Activated CD8-positive, alpha-beta memory T cell treated with anti-CD3 and anti-CD28 coated beads for 1 hour (primary cell): ENCODE data around the gene MDP1.

Experiments
- DNase-seq, 2 donors: peaks; one replicate each; pipeline ENCODE4 v3.0.0-alpha.2; 2020; ENCODE audit warnings: low read depth in 1 of 2; ENCODE audit errors: extremely low read depth in 1 of 2

The MDP1 gene

GRCh38 chr14:24182110-24182882, 33.6 kb downstream of the MDP1 start:
- no peak for DNase-seq

DNA sequence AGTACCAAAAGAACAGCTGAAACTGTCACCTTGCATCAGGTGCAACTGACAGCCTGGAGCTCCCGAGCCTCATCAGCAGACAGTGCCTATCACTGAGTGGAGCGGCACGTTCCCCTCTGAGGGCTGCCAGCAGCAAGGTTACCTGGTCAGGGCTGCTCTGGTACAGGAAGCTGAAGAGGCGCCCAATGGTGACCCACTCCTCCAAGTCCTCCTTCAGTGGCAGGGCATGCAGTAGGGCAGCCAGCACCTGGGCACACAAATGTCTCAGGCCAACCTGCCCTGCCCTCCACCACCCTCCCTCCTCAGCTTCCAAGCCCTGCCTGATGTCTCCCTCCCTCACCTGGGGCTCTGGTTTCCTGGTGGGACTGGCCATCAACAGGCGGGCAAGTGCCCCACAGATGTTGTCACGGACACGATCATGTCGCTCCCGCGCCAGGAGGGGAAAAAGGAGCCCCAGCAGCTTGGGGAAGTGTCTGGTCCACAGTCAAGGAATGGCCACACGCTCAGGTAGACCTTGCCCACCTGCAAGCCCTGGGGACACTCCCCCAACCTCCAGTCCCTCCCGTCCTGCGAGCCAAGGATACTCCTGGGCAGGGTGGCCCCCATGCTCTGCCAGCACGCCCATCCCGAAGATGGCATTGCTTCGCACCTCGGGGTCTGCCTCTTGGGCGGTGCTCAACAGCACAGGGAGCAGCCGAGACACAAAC, 34.3 kb downstream of the MDP1 start:
- no peak for DNase-seq

GRCh38 chr14:24179961-24180796, 35.7 kb downstream of the MDP1 start:
- no peak for DNase-seq

- DNase-seq: no peak
Measured at GRCh38 chr14:24179294-24179960, 36.4 kb downstream of the MDP1 start.

DNA sequence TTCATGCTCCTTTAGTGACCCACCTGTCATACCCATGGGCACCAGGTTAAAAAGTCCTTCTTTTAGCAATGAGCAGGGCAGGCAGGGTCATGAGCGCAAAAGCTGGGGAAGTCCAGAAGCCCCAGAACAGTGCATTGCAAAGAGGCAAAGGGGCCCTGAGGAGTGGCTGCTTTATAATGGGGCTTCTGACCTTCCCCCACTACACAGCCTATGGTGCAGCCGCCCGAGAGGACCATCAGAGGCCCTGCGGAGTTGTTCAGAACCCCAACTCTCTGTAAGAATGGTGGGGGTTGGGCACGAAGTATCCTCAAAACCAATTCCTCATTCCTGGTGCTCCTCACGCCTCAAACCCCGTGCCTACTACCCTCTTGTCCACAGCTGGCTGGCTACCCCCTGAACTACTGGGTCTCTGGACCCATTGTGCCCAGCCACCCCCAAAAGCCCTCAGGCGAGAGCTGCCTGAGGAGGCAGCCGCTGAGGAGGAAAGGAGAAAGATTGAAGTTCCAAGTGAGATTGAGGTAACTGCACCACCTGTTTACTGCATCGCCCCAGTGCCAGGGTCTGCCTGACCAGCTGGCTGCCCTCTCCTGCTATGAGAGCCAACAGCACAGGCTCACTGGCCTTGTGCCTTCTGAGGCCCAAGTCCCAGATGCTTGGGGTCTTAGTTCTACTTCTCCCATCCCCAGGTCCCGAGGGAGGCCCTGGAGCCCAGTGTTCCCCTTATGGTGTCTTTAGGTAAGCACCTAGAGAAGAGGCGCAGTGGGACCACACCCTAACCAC, 37.3 kb downstream of the MDP1 start:
- DNase-seq: no peak

DNA sequence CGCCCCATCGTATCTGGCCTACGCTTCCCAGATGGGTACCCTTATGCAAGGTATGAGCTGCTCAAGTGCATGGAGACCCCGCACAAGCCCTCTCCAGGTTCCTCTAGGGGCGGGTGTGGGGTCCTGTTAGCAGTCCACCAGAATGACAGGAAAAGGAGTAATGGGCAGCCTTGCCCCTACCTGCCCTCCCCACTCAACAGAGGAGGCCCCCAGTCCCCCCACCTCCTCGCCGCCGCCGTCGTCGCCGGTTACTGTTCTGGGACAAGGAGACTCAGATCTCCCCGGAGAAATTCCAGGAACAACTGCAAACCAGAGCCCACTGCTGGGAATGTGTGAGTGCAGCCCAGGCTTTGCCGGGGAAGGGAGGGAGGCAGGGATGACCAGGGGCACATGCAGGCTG, 38.0 kb downstream of the MDP1 start:
- DNase-seq: no peak

GRCh38 chr14:24177041-24177825, 38.6 kb downstream of the MDP1 start:
- no peak for DNase-seq

GRCh38 chr14:24176599-24176998, 39.3 kb downstream of the MDP1 start:
- no peak for DNase-seq

GRCh38 chr14:24172871-24173281, 43.0 kb downstream of the MDP1 start:
- DNase-seq: no peak

- no peak for DNase-seq
Measured at GRCh38 chr14:24172261-24172860, 43.5 kb downstream of the MDP1 start.

DNA sequence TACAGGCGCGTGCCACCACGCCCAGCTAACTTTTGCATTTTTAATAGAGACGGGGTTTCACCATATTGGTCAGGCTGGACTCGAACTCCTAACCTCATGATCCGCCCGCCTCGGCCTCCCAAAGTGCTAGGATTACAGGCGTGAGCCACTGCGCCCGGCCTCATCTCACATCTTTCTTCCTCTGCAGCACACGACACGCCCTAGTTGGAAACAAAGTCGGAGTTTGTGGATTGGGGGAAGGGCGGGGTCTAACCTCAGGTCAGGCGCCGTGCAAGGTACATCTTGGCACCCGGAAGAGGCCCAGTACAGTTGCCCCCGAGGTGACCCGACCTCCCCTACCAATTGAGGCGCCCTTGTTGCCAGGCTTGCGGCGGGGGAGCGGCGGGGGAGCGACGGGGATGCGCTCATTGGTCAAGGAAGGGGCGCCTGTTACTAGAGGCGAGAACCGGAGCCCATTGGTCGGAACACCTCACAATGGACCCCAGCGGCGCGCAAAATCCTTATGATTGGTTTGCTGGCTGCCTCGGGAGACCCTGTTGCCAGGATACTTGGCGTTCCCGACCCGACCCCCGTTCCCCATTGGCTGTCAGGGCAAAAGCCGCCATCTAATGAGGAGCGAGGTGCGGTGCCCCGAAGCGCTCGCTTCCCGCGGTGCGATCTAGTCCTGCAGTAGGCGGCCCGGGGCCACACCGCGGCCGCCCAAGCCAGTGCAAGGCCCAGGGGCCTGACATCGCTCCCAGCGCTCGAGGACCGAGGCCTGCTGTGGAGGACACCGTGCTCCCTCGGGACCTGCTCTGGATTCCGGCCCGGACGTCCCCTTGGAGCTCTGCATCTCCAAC, 44.2 kb downstream of the MDP1 start, which contains the start of gene REC8:
TSS of gene REC8 (plus strand) at position 659 of the 839 bp plus-strand sequence. CDS start 473 bp downstream, outside the sequence.
- DNase-seq: peak; percentile 56 to 63

DNA sequence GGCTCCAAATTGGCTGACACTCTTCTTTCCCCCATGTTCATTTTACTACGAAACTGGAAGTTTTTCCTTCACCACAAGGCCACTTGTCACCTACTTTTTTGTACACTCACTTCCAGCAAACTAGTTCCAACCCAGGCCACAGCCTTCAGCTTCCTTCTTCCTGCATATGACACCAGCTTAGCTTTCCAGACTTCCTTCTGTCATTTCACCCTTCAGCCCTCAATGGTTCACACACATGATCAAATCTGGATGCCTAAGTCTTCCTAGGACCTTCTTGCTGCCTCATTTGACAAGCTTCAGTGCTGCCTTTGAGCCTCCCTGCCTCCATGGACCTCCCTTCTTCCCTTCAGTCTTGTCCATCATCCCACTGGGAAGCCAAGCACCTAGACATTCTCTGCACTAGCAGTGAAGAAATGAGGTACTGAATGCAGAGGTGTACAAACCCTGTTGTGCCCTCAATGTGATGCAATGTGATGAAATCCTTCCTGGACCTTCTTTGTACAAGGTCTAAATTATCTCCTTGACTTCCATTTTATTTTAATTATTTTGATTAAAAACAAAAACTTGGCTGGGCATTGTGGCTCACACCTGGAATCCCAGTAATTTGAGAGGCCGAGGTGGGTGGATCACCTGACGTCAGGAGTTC, 48.3 kb downstream of the MDP1 start:
- DNase-seq: no peak

- DNase-seq: no peak
Measured at GRCh38 chr14:24165785-24166184, 50.1 kb downstream of the MDP1 start.

DNA sequence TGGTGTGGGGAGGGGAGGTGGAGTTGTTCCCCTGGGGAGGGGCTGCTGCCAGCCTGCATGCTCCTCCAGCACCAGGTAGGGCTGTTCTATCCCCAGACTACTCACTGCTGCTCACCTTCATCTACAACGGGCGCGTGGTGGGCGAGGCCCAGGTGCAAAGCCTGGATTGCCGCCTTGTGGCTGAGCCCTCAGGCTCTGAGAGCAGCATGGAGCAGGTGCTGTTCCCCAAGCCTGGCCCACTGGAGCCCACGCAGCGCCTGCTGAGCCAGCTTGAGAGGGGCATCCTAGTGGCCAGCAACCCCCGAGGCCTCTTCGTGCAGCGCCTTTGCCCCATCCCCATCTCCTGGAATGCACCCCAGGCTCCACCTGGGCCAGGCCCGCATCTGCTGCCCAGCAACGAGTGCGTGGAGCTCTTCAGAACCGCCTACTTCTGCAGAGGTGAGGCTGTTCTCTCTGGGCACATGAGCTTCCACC, 51.3 kb downstream of the MDP1 start:
- no peak for DNase-seq
